COLO668 (cell line): ENCODE measurements around the gene CAPN10.
"Not testable (repeated sequence)": the region's sequence is repeated elsewhere in the genome, so short reads cannot be mapped to it uniquely, and the experiment has no call there.

Experiments
- DNase-seq: peaks from one replicate; lab custom pipeline; 2025; ENCODE audit not compliant: unreplicated experiment; lab: John Stamatoyannopoulos, UW

The CAPN10 gene

GRCh38 chr2:240586198-240586918, at the start of gene CAPN10:
Gene CAPN10 (plus strand): TSS chr2:240586734. CDS start chr2:240586912, 178 bp downstream.
- peak; percentile 97 for DNase-seq

DNA sequence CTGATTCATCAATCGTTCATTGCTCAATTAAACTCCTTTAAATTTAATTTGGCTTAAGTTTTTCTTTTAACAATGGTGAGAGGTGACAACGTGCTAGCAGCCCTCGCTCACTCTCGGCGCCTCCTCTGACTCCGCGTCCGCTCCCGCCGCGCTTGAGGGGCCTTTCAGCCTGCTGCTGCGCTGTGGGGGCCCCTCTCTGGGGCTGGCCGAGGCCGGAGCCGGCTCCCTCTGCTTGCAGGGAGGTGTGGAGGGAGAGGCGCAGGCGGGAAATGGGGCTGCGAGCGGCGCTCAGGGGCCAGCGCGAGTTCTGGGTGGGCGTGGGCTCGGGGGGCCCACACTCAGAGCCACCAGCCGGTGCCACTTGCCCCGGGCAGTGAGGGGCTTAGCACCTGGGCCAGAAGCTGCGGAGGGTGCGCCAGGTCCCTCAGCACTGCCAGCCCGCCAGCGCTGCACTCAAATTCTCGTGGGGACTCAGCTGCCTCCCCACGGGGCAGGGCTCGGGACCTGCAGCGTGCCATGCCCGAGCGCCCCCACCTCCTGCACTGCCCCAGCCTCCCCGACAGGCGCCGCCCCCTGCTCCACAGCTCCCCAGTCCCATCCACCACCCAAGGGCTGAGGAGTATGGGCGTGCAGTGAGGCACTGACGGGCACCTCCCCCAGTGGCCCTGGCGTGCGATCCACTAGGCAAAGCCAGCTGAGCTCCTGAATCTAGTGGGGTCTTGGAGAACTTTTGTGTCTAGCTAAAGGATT, 48.3 kb upstream of the CAPN10 start:
- no peak for DNase-seq

DNA sequence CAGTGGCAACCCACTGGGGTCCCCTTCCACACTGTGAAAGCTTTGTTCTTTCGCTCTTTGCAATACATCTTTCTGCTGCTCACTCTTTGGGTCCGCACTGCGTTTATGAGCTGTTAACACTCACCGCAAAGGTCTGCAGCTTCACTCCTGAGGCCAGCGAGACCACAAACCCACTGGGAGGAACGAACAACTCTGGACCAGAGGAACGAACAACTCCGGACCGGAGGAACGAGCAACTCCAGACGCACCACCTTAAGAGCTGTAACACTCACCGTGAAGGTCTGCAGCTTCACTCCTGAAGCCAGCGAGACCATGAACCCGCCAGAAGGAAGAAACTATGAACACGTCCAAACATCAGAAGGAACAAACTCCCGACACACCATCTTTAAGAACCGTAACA, 47.4 kb upstream of the CAPN10 start:
- DNase-seq: not testable (repeated sequence)

GRCh38 chr2:240539906-240540305, 46.6 kb upstream of the CAPN10 start:
- DNase-seq: no peak

DNA sequence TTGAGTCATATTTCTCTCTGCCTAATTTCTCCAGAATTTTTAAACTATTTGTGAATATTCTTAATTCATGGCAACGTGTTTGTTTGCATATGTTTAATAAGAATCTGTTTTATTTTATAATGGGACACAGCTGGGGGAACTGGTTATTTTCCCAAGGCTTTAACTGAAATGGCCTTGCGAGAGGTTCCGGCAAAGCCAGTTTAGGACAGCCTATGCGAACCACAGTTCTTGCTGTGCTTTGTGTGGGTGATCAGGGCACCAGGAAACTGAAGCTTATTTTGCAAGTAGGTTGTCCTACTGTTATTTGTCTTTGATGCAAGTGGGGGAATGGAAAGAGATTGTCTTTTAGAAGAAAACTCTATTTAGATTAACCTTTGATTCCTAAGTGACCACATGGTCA, 35.2 kb upstream of the CAPN10 start:
- no peak for DNase-seq

DNA sequence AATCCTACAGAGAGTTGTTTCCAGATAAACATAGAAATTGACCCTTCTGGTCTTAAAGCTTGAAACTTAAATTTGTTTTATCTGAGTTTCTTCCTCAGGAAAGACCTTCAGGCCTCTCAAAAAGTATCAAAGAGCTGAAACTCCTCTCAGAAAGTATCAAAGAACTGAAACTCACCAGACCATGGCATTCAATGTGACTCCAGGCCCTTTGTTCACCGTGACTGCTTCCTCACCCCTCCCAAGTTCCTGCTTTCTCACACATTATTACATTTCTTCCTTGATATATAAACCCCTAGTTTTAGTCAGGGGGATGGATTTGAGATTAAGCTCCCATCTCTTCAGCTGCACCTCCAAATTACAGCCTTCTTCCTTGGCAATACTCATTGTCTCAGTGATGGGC, 34.7 kb upstream of the CAPN10 start:
- DNase-seq: no peak

GRCh38 chr2:240553956-240554480, 32.5 kb upstream of the CAPN10 start:
- no peak for DNase-seq

- DNase-seq: no peak
Measured at GRCh38 chr2:240554767-240555493, 31.6 kb upstream of the CAPN10 start.

- DNase-seq: no peak
Measured at GRCh38 chr2:240555541-240556250, 30.8 kb upstream of the CAPN10 start.

- peak; percentile 49 for DNase-seq
Measured at GRCh38 chr2:240556553-240557100, 29.9 kb upstream of the CAPN10 start.

DNA sequence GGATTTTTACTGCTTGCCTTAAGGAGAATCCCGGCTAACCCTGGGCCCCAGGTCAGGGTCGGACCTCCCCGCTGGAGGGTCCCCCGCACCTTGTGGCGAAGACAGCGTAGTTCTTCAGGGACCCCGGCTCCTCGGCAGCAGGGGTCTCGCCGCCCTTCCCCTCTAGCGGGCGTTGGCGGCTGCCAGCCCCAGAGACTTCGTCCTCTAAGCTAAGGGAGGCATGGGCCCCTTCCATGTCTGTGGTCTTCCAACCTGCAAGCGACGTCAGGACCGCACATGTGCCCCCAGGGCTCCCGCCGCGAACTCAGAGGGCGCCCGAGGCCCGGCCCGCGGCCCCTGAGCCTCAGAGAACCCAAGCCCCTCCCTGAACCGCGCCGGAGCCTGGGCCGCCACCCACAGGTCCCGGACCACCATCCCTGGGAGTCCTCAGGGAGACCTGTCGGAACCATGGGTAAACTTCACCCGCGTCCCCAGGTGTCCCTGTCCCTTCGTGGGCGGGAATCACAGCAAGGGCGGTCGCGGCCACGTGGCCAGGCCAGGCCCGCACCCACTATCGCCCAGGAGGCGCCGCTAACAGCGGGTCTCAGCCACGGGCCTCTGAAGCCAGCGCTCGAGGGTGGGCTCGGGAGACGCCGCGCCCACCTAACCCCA, 29.3 kb upstream of the CAPN10 start:
- no peak for DNase-seq

GRCh38 chr2:240557808-240558207, 28.7 kb upstream of the CAPN10 start, which contains the start of gene ANKMY1:
Gene ANKMY1 (minus strand): TSS chr2:240557988. CDS start chr2:240557335, 653 bp downstream.
- peak; percentile 52 for DNase-seq

- DNase-seq: no peak
Measured at GRCh38 chr2:240558236-240558761, 28.2 kb upstream of the CAPN10 start.

DNA sequence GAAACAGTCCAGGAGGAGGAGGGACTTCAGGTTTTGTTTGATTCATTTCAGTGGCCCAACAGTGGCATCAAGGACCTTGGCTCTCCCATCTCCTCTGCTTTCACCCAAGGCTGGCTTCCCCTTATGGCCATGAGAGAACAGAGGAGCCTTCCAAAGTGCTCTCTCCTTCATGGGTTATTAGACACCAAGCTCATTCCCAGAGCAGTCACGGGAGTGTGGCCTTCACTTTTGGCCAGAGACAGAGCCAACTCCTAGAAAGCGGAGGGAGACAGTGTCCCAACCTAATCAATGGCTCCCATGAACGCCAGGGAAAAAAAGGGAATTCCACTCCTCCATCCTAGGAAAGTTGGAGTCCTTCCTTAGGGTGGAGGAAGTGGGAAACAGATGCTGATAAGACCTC, 27.2 kb upstream of the CAPN10 start:
- no peak for DNase-seq

DNA sequence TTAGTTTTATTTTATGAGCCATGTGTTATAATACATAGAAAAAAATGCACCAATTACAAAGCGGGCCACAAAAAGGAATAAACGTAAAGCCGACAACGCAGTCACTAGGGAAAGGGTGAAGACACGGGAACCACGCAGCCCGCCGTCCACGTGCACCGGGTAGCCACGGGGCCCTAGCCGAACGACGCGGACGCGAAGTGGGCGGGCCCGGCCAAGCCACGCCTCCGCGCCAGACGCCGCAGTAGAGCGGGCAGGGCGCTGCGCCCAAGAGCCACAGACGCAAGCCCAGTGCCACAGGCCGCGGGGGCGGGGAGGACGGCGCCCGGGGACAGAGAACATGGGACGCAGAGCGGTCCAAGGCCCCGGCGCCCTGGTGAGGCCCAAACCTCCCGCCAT, 26.5 kb upstream of the CAPN10 start, which contains the start of gene DUSP28:
TSS of gene DUSP28 (plus strand) at position 274 of the 396 bp plus-strand sequence. CDS start 328 bp downstream, outside the sequence.
- peak; percentile 93 for DNase-seq

GRCh38 chr2:240560480-240561324, 25.8 kb upstream of the CAPN10 start:
- peak; percentile 98 for DNase-seq

DNA sequence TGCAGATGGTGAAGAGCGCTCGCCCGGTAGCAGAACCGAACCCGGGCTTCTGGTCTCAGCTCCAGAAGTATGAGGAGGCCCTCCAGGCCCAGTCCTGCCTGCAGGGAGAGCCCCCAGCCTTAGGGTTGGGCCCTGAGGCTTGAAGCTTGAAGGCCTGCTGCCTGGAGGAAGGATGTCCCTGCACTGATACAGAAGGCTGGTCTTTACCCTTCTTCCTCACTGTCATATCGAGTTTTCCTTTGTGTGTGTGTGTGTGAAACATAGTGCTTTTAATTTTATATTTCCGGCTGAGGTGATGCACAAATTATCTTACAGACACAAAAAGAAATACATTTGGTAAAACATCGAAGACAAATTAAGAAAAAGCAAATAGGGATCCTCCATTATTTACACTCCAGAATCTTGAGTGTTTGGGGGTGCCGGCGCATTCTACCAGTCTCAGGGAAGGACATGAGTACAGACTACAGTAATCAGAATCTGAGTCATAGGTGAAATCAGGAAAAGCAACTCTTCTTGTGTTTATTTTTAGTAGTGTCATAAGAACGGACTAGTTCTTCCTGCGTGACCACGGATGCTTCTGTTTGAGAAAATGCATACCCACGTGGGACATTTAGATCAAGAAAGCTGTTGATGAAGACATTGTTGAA, 25.1 kb upstream of the CAPN10 start:
- DNase-seq: no peak

DNA sequence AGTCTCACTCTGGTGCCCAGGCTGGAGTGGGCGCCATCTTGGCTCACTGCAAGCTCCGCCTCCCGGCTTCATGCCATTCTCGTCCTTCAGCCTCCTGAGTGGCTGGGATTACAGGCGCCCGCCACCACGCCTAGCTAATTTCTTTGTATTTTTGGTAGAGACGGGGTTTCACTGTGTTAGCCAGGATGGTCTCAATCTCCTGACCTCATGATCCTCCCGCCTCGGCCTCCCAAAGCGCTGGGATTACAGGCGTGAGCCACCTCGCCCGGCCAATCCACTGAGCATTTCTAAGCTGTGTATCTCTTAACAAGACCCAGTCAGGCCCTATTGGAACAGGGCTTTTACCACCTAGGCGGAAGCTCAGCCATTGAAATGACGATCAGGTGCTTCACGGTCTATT, 23.3 kb upstream of the CAPN10 start:
- not testable (repeated sequence) for DNase-seq
